Measurements from ENCODE around the gene NR2F2.

The NR2F2 gene

DNA sequence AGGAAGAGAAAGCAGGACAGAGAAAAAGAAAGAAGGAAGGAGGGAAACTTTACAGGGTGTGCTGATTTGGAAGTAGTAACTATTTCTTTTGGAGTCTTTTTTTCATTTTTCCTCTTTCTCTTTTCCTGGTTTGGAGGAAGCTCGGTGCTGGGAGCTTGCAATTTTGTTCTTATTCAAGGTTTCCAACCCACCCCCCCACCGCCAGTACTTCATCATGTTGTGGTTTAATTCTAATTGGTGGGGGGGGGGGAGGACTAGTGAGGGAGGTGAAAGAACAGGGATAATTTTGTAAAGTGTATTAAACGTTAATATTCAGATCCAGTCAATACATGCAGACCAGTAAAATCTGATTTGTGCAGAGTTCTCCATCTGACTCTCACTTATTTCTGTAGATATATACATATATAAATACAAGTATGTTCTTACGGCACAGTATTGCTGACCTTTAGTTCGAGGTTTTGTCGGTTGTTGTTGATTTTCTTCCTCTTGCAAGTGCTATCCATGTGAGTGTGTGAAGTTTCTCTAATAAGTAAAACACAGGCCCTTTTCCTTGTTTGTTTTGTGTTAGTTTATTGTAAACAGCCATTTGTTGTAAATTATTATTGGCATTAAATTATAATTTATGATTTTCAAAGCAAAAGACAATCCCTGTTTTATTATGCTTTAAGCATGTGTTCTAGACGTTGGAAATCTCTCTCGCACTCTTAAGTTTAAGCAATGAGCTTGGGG lies 9.3 kb downstream of the NR2F2 start:
- H3K4me3 Mint-ChIP-seq = no peak overlapping the region
- H3K27ac Mint-ChIP-seq = no peak overlapping the region
- H3K27me3 Mint-ChIP-seq = peaks cover 92% of the 10 kb centered on the region
- H3K9me3 Mint-ChIP-seq = no peaks in the 10 kb centered on the region
- H3K4me1 Mint-ChIP-seq (ENCODE audit: low read depth) = no peaks in the 10 kb centered on the region
- intact Hi-C loops (cut with micrococcal nuclease) = no loop called here
- H3K36me3 Mint-ChIP-seq (ENCODE audit: low read depth) = no peaks in the 10 kb centered on the region

DNA sequence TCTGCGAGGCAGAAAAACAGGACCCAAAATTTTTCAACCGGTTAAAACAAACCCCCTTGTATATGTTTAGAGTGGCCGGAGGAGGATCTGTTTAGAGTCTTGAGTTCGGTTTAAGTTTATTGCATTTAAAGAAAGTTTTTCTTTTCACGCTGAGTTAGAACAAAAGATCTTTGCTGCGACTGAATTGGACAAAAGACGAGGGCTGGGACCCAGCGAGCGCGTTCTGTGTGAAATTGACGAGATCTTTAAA lies 9.8 kb downstream of the NR2F2 start:
- Mint-ChIP-seq H3K4me3 (no peak overlapping the region), H3K27me3 (peaks cover 92% of the 10 kb centered on the region), H3K27ac (no peak overlapping the region), H3K4me1 (ENCODE audit: low read depth) (peaks cover 1% of the 10 kb centered on the region), H3K36me3 (ENCODE audit: low read depth) (no peaks in the 10 kb centered on the region), H3K9me3 (no peaks in the 10 kb centered on the region)
- intact Hi-C loops (cut with micrococcal nuclease) = no loop called here

DNA sequence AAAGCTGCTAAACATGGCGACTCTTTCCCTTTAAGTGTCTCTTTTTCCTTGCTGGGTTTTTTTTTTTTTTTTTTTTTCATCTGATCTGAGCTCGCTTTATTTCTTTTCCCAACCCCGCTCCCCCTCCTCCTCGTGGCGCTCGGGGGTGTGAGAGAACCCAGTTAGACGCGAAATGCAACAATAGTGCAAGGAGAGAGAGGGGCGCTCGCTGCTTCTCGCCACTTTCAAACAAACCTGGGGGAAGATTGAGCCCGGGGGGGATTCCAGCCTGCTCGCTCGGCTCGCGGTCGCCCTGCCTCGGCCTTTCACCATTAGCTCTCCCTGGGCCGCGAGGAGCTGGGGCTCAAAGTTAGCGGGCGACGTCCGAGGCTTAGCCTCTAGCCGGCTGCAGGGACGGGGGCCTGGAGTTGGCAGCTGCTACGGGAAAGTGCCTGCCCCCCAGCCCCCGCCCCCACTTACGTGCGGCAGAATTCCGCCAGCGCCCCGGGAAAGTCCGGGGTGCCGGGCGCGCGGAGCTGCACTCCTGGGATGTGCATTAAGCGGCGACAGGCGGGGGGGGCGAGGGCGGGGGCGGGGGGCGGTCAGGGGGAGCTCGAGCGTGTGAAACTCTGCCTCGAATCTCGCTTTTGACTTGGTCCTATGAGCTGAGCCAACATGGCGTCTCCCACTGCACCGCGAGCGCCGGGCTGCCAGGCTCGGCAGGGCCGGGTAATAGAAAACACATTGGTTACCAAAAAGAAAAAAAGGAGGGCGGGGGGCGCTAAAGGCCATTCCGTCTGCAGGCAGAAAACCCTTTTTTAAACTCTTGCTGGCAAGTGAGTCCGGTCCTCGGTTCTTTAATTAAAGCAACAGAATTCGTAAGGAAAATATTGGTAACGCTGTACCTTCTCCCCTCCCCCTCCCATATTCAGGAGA lies 10.4 kb downstream of the NR2F2 start:
- Mint-ChIP-seq H3K36me3 (ENCODE audit: low read depth) (no peaks in the 10 kb centered on the region), H3K27me3 (peaks cover 92% of the 10 kb centered on the region), H3K9me3 (no peaks in the 10 kb centered on the region), H3K4me3 (no peak overlapping the region), H3K27ac (no peak overlapping the region), H3K4me1 (ENCODE audit: low read depth) (peaks cover 7% of the 10 kb centered on the region)
- intact Hi-C loops (cut with micrococcal nuclease) = no loop called here

DNA sequence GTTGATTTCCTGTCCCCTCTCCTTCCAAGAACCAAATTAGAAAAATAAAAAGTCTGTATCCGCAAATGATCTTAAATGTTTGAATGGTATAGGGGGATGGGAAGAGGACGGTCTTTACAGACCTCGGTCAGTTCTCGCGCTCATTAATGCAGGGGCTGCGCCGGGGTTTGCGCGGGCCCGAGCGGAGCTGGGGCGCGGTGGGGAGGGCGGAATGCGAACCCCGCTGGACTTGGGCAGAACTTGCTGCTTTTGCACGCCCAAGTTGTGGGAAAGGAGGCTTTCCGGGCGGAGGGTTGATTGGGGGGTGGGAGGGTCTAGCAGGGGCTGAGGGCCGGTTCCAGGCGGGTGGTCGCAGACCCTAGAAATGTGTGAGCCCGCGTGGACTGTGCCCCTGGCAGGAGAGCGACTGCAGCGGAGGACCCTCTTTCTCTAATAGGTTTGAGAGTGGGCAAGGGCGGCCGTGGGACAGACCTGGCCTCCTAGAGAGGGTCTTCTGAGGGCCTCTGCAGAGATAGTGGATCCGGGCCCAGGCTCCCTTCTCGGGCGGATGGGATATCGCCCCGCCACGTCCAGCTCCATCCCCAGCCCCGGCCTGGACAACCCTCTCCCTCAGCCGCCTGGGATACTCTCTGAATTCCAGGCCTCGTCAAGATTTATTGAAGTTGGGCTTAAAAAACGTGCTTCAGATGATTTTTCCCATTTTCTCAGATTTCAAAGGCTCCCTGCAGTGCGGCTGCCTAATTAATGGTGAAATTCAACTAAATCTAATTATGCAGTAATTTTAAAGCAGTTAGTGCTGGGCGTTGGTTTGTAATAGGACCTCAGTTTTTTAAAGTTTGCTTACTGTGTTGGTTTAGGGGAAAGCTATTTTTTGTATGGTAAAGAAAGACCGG lies 11.3 kb downstream of the NR2F2 start:
- no peaks in the 10 kb centered on the region for H3K36me3 Mint-ChIP-seq (ENCODE audit: low read depth)
- peaks cover 9% of the 10 kb centered on the region for H3K4me1 Mint-ChIP-seq (ENCODE audit: low read depth)
- H3K9me3 Mint-ChIP-seq = no peaks in the 10 kb centered on the region
- peaks cover 92% of the 10 kb centered on the region for H3K27me3 Mint-ChIP-seq
- intact Hi-C loops (cut with micrococcal nuclease) = no loop called here
- no peak overlapping the region for H3K4me3 Mint-ChIP-seq
- H3K27ac Mint-ChIP-seq = no peak overlapping the region

DNA sequence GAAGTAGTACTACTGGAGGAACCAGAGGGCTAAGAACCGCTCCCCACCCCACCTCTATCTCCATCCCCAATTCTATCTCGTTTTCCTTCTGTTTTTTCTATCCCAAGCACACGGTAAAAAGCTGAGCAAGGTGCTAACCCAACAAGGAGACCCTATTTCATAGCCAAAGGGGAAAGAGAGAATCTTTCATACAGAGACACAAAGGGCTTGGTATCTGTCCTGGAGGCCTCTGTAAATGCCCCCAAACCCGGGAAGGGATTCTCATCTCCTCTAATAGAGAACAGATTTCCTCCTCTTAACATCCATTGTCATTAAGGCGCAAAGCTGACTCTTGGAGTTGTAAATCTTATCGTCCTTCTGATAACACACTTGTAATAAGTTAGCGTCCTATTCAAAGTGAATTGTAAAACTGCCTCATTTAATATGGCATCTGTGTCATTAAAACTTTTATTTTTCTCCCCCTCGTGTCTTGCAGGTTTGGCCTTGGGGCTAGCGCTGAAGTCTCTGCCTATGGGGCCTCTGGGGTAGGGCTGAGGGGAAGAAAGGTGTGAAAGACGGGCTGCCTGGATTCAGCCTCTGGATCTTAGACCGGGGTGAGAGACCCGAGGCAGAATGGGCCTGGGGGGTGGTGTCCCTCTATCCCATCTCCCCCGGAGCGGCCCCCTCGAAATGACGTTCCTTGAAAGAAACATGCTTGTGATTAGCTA lies 12.1 kb downstream of the NR2F2 start:
- intact Hi-C loops (cut with micrococcal nuclease) = no loop called here
- H3K4me3 Mint-ChIP-seq = no peak overlapping the region
- H3K9me3 Mint-ChIP-seq = no peaks in the 10 kb centered on the region
- H3K27me3 Mint-ChIP-seq = peaks cover 92% of the 10 kb centered on the region
- no peaks in the 10 kb centered on the region for H3K36me3 Mint-ChIP-seq (ENCODE audit: low read depth)
- peaks cover 16% of the 10 kb centered on the region for H3K4me1 Mint-ChIP-seq (ENCODE audit: low read depth)
- H3K27ac Mint-ChIP-seq = no peak overlapping the region

DNA sequence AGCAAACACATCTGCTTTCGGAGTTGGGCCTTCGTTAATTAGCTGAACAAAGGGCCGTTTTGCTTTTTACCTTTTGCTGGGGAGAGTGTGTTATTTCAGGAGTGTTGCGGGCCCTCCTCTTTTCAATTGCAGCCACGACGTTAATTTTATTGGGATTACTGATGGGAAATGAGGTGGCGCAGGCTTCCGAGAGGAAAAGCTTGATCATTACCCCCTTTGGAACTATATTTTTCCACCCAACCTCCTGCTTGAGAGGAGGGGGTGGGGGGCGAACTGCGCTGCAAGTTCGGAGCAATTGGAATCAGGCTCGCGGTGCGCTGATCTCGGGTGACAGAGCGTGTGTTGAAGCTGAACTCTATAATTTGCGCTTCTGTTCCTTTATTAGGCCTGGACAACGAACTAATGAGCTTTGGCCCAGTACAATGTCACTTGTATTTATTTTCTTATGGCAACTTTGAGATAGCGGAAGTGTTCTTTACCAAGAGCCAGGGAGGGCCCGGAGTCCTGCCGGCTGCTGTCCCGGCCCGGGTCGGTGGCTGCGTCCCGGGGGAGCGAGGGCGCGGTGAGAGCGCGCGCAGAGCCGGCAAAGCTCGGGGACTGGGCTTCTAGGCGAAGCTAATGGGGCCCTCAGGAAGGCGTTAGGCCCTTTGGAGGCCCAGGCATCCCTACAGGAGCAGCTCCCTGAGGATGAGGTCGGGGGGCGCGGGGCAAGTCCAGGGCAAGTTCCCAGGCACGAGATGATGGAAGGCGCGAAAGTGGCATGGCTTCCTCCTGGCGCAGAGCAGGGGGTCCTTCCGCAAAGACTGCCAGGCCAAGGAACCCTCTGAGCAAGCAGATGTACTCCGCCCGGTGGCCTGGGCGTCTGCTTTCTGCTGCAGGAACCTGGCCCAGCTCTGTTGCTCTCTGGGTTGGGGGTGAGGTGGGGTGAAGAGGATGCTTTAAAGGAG lies 12.9 kb downstream of the NR2F2 start:
- intact Hi-C loops (cut with micrococcal nuclease) = no loop called here
- no peaks in the 10 kb centered on the region for H3K9me3 Mint-ChIP-seq
- H3K4me1 Mint-ChIP-seq (ENCODE audit: low read depth) = peaks cover 19% of the 10 kb centered on the region
- no peak overlapping the region for H3K27ac Mint-ChIP-seq
- no peak overlapping the region for H3K4me3 Mint-ChIP-seq
- peaks cover 96% of the 10 kb centered on the region for H3K27me3 Mint-ChIP-seq
- no peaks in the 10 kb centered on the region for H3K36me3 Mint-ChIP-seq (ENCODE audit: low read depth)

DNA sequence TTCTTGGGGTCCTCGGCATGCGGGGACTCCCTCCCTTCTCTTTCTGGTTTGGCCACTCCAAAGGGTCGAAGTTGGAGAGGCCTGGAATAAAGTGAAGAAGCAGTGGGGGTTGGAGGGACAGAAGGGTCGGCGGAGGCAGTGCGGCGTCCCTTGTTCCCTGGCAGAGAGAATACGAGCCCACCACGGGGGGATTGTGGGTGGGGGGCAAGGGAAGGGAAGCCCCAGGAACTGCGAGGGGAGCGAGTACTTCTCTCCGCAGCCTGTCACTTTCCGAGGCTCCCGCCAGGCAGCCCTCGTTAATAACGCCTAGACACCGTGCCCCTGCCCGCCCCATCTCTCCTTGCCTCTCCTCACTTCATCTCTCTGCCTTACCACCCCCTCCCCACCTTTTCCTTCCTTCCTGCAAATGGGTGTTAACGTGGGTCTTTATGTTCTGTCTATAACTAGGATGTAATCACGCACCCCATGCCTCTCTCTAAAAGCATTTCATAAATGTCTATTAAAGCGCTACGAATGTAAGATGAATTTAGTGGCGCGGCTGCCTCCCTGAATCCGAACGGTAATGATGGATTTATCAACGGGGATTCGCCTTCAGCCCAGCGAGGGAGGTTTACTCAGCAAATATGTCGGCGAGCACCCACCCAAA lies 13.7 kb downstream of the NR2F2 start:
- no peak overlapping the region for H3K27ac Mint-ChIP-seq

DNA sequence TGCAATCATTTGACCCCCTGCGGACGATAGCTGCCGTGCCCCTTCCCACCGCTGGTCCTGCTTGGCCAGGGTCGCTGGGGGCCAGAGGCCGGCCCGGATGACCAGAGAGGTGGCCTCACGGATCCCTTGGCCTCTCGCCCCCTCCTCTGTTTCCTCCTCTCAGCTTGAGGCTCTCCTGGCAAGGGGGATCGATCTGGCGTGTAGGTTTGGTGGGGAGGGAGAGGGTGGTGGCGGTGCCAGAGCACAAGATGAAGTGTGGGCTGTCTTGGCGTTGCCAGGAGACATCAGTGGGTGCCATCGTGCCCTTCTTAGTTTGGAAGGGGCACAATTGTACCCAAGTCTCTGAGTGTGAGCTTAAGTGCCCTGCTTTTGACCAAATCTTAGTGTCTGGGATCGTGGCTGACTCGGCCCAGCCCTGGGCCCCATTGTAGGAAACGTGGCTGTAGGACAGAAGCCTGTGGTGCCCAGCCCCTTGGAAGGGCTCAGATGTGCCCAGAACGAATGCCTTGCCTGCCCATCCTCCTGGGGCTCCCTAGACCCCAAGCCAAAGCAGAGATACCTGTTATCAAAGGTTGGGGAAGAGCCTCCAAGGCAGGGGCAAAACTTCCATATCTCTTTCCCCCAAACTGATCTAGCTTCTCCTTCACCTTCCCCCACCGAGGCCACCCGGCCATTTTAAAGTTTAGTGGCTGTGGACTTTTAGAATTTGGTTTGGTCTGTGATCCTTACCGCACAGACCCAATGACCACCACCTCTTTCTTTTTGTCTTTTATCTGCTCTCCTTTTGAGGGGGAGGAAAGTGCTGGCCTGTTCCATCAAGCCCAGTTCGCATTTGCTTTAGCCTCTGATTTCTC lies 14.4 kb downstream of the NR2F2 start:
- Mint-ChIP-seq H3K4me1 (ENCODE audit: low read depth) (peaks cover 19% of the 10 kb centered on the region), H3K27me3 (peaks cover 100% of the 10 kb centered on the region), H3K4me3 (no peak overlapping the region), H3K9me3 (no peaks in the 10 kb centered on the region), H3K27ac (no peak overlapping the region), H3K36me3 (ENCODE audit: low read depth) (no peaks in the 10 kb centered on the region)
- intact Hi-C loops (cut with micrococcal nuclease) = no loop called here

More for the DNA sequence above, 13.7 kb downstream of the NR2F2 start:
- H3K4me3 Mint-ChIP-seq = no peak overlapping the region
- H3K27me3 Mint-ChIP-seq = peaks cover 99% of the 10 kb centered on the region
- H3K36me3 Mint-ChIP-seq (ENCODE audit: low read depth) = no peaks in the 10 kb centered on the region
- intact Hi-C loops (cut with micrococcal nuclease) = no loop called here
- peaks cover 19% of the 10 kb centered on the region for H3K4me1 Mint-ChIP-seq (ENCODE audit: low read depth)
- H3K9me3 Mint-ChIP-seq = no peaks in the 10 kb centered on the region

DNA sequence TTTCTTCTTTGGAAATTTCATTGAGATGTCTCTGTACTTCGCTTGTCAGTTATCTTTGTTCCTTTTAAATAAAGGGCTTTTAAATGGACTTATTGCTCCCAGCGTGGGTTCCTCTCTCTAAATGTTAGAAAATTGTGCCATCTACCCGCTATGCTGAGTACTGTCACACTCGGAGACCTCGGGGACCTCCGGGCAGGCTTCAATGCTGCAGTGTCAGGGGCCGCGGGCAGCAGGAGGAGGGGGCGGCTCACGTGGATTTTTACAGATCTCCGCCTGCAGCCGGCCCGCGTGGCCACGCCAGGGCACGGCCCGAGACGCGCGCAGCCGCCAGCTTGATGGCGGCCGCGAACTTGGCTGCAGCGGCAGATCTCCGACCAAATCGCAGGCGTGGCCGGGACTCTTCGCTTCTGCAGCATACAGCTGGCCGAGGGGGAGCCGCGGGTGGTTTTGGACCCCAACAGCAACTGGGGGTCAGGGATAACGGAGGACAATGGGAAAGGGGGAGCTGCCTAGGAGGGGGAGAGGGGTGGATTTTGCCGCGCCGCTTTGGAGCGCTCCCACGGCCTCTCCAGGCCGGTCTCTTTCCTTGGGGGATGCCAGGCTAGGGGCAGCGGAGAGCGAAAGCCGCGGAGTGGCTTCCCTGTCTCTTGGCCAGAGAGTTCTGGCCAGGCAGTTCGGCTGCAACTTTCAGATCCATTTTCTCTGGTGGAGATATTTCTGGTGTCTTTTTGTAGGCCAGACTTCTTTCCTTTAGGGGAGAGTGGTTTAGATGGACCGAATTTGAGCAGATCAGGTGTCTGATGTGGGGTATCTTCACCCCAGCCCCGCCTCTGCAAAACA lies 15.3 kb downstream of the NR2F2 start:
- peaks cover 98% of the 10 kb centered on the region for H3K27me3 Mint-ChIP-seq
- H3K4me3 Mint-ChIP-seq = no peak overlapping the region
- H3K27ac Mint-ChIP-seq = no peak overlapping the region
- no peaks in the 10 kb centered on the region for H3K36me3 Mint-ChIP-seq (ENCODE audit: low read depth)
- no peaks in the 10 kb centered on the region for H3K9me3 Mint-ChIP-seq
- H3K4me1 Mint-ChIP-seq (ENCODE audit: low read depth) = peaks cover 19% of the 10 kb centered on the region
- intact Hi-C loops (cut with micrococcal nuclease) = no loop called here

DNA sequence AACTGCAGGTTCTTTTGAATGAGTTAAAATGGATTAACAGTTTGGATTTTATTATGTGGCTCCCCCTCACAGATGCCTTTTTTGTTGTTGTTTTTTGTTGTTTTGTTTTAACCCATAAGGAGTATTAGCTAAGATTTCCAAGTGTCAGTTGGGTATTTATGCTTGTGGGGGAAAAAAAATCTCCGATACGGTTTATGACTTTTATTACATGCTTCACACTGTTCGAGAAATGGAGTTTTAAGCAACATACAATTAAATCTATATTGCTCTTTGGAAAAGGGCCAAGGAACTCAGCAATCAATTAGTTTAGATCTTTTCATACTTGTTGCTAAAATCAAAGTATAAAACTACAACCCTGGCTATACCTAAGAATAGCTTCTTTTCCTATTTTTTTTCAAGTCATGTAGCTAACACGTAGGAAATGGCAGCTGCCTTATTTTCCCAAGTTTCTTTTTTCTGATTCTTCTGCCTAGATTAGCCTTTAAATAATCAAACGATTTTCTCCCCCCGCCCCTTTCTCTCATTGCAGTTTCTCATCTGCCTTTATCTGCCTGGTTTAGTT lies 16.0 kb downstream of the NR2F2 start:
- peaks cover 19% of the 10 kb centered on the region for H3K4me1 Mint-ChIP-seq (ENCODE audit: low read depth)
- no peaks in the 10 kb centered on the region for H3K36me3 Mint-ChIP-seq (ENCODE audit: low read depth)
- H3K27ac Mint-ChIP-seq = no peak overlapping the region
- H3K9me3 Mint-ChIP-seq = no peaks in the 10 kb centered on the region
- peaks cover 97% of the 10 kb centered on the region for H3K27me3 Mint-ChIP-seq
- intact Hi-C loops (cut with micrococcal nuclease) = no loop called here
- H3K4me3 Mint-ChIP-seq = no peak overlapping the region

Data from dendritic cell treated with granulocyte-macrophage colony-stimulating factor and Interleukin-4, amounts not matched to agents 40 ng/mL and 50 ng/mL, for 4 days (primary cell).